SU-DHL-6 (cell line): ENCODE results near the gene SDK1.

Experiments used
- H2AFZ ChIP-seq: fragments of 200-600 bp; sonication (generic); 2 replicates; pipeline ENCODE4 v1.6.1; 2014; ENCODE audit warnings: low read depth, mild to moderate bottlenecking, moderate library complexity, mixed read lengths, antibody characterized with exemption, low read length; ENCODE audit not compliant: severe bottlenecking
- H3F3A ChIP-seq: fragments of 200-600 bp; shearing (Covaris generic); 2 replicates; pipeline ENCODE4 v1.6.0; 2016; ENCODE audit warnings: antibody characterized with exemption, mild to moderate bottlenecking; ENCODE audit not compliant: insufficient read depth
- H3K27ac ChIP-seq: fragments of 200-600 bp; sonication (generic); 2 replicates; pipeline ENCODE4 v1.5.1; 2016; ENCODE audit warnings: low read depth, mild to moderate bottlenecking, low read length, moderate library complexity, mixed read lengths
- H3K27me3 ChIP-seq: fragments of 200-600 bp; sonication (generic), shearing (Covaris generic); 2 replicates; pipeline ENCODE4 v1.6.0; 2014; ENCODE audit warnings: mild to moderate bottlenecking, low read length
- H3K36me3 ChIP-seq: fragments of 200-600 bp; sonication (generic); 2 replicates; pipeline ENCODE4 v1.6.1; 2014; ENCODE audit warnings: mild to moderate bottlenecking, low read length, mixed read lengths
- H3K4me2 ChIP-seq: fragments of 300-600, 200-600 bp; shearing (Covaris generic), sonication (generic); 2 replicates; pipeline ENCODE4 v1.6.0; 2014; ENCODE audit warnings: low read length, low read depth, mild to moderate bottlenecking; ENCODE audit not compliant: poor library complexity, severe bottlenecking
- H3K4me3 ChIP-seq: fragments of 200-600 bp; sonication (generic); 2 replicates; pipeline ENCODE4 v1.5.1; 2014; ENCODE audit warnings: antibody characterized with exemption, low read length, mild to moderate bottlenecking, mixed read lengths; ENCODE audit not compliant: insufficient read depth, poor library complexity, severe bottlenecking
- H3K79me2 ChIP-seq: fragments of 200-600 bp; sonication (generic); 2 replicates; pipeline ENCODE4 v1.6.1; 2014; ENCODE audit warnings: mild to moderate bottlenecking, low read length, moderate library complexity; ENCODE audit not compliant: insufficient read depth
- H3K9ac ChIP-seq: fragments of 200-600 bp; sonication (generic); 2 replicates; pipeline ENCODE4 v1.7.0; 2014; ENCODE audit warnings: mild to moderate bottlenecking, low read length
- H3K9me2 ChIP-seq: fragments of 200-600 bp; sonication (generic); replicated peaks from 2 replicates; pipeline ENCODE4 v1.6.1; 2014; ENCODE audit warnings: low read length; ENCODE audit not compliant: insufficient read depth
- H3K9me3 ChIP-seq: fragments of 200-600 bp; sonication (generic); 2 replicates; pipeline ENCODE4 v1.6.1; 2014; ENCODE audit warnings: low read length, mixed read lengths; ENCODE audit not compliant: insufficient read depth
- H4K20me1 ChIP-seq: fragments of 200-600 bp; sonication (generic); 2 replicates; pipeline ENCODE4 v1.6.1; 2014; ENCODE audit warnings: low read depth, mild to moderate bottlenecking, antibody characterized with exemption, low read length, moderate library complexity, mixed read lengths
- EZH2phosphoT487 ChIP-seq: fragments of 200-600 bp; sonication (generic), shearing (Covaris generic); conservative IDR thresholded peaks from 2 replicates; pipeline ENCODE4 v1.6.1; 2018; ENCODE audit warnings: mild to moderate bottlenecking, antibody characterized with exemption, low read length, moderate library complexity, mixed read lengths
- TF ChIP-seq, protein P1 (sequence below): fragments of 200-600 bp; sonication (generic); IDR thresholded peaks from one replicate; pipeline ENCODE4 v1.5.1; 2017; ENCODE audit warnings: antibody characterized with exemption, mild to moderate bottlenecking, low read length, moderate library complexity; ENCODE audit not compliant: insufficient read depth, poor library complexity, severe bottlenecking

The SDK1 gene

DNA sequence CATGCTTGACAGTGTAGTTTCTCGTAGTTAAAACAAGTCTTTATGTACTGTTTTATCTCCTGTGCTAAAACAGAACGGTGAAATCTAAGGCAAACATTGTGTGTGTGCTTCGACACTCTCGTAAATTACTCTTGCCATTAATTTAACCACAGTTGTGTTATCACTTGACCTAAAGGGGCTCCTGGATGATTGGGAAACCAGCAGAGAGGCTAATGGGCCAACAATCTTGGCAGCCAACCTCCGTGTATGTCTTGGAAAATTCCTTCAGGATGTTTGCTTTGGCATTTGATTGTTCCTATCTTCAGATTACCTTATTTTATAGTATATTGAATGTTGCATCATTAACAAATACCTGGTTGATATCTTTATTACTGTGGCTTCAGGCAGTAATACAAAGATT is 409.5 kb downstream of the SDK1 start:
- TF ChIP-seq EZH2phosphoT487, result no peak
- TF ChIP-seq, protein P1, sequence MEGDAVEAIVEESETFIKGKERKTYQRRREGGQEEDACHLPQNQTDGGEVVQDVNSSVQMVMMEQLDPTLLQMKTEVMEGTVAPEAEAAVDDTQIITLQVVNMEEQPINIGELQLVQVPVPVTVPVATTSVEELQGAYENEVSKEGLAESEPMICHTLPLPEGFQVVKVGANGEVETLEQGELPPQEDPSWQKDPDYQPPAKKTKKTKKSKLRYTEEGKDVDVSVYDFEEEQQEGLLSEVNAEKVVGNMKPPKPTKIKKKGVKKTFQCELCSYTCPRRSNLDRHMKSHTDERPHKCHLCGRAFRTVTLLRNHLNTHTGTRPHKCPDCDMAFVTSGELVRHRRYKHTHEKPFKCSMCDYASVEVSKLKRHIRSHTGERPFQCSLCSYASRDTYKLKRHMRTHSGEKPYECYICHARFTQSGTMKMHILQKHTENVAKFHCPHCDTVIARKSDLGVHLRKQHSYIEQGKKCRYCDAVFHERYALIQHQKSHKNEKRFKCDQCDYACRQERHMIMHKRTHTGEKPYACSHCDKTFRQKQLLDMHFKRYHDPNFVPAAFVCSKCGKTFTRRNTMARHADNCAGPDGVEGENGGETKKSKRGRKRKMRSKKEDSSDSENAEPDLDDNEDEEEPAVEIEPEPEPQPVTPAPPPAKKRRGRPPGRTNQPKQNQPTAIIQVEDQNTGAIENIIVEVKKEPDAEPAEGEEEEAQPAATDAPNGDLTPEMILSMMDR, result no peak
- H3K36me3 ChIP-seq, result no peaks in the 10 kb centered on the region
- no peaks in the 10 kb centered on the region for H3K27me3 ChIP-seq
- H3K9ac ChIP-seq, result no peak overlapping the region
- no peak overlapping the region for H3K4me2 ChIP-seq
- H3F3A ChIP-seq, result no peaks in the 10 kb centered on the region
- no peaks in the 10 kb centered on the region for H3K79me2 ChIP-seq
- no peak overlapping the region for H3K4me3 ChIP-seq
- no peak overlapping the region for H3K27ac ChIP-seq
- no peaks in the 10 kb centered on the region for H3K9me2 ChIP-seq
- H3K9me3 ChIP-seq, result no peaks in the 10 kb centered on the region
- no peaks in the 10 kb centered on the region for H4K20me1 ChIP-seq
- no peak overlapping the region for H2AFZ ChIP-seq

DNA sequence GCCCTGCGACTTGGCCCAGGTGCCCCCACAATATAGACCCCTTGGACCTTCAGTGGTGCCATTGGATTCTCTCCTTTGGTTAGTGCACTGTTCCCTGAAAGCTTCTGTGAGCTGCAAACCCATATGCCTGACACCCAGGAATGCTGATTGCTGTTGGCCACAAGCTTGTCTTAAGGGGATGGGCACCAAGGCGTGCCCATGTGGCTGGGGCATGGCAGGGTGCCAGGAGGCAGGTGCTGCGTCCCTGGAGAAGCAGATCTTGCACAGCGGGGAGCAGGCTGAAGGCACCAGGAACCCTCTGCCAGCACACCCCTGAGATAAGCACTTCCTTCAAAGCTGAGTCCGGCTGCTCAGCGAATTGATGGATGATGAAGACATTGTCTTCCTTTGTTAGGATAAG is 411.8 kb downstream of the SDK1 start:
- Histone ChIP-seq H2AFZ (no peak overlapping the region), H3K27ac (no peak overlapping the region), H3F3A (no peaks in the 10 kb centered on the region), H4K20me1 (no peaks in the 10 kb centered on the region), H3K4me2 (no peak overlapping the region), H3K36me3 (no peaks in the 10 kb centered on the region), H3K9ac (no peak overlapping the region), H3K4me3 (no peak overlapping the region), H3K9me2 (no peaks in the 10 kb centered on the region), H3K79me2 (no peaks in the 10 kb centered on the region), H3K9me3 (no peaks in the 10 kb centered on the region), H3K27me3 (no peaks in the 10 kb centered on the region)
- no peak for TF ChIP-seq EZH2phosphoT487
- TF ChIP-seq, protein P1, result no peak

DNA sequence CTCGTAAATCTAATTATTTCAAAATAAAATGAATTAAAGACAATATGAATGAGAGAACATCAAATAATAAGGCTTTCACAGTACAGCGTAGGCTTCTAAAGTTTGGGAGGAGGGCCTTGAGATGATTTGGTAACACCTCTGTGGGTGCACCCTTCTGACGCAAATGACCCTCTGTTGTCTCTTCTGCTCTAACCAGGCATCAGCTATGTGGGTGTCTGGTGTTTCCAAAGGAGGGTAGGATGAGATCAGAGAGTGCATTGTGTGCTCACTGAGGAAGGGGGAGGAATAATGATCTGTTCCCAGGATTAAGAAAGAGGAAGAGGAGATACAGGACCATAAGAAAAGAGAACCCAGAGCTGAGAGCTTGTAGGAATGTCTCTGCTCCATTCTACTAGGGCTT is 420.4 kb downstream of the SDK1 start:
- Histone ChIP-seq H3K36me3 (no peaks in the 10 kb centered on the region), H2AFZ (no peak overlapping the region), H3K27me3 (no peaks in the 10 kb centered on the region), H3K9me3 (no peaks in the 10 kb centered on the region), H3K9me2 (no peaks in the 10 kb centered on the region), H3K27ac (no peak overlapping the region), H4K20me1 (no peaks in the 10 kb centered on the region), H3F3A (no peaks in the 10 kb centered on the region), H3K4me3 (no peak overlapping the region), H3K9ac (no peak overlapping the region), H3K4me2 (no peak overlapping the region), H3K79me2 (no peaks in the 10 kb centered on the region)
- TF ChIP-seq EZH2phosphoT487, result no peak
- TF ChIP-seq, protein P1, result no peak
